Spleen (tissue), 7 donors: Measurements from ENCODE around the gene IL1RAPL2.

Experiments used
- POLR2A ChIP-seq, 3 donors: fragments of 450-650 bp; IDR thresholded peaks; one replicate each; pipeline ENCODE4 v1.5.1; 2017; ENCODE audit warnings: antibody characterized with exemption in 3 of 3, mild to moderate bottlenecking in 1 of 3
- POLR2AphosphoS5 ChIP-seq, 3 donors: sonication (generic); formaldehyde crosslinking; IDR thresholded peaks; one replicate each; pipeline ENCODE4 v1.5.1; 2017; ENCODE audit warnings: antibody characterized with exemption in 3 of 3
- TF ChIP-seq, protein P1 (sequence below), 11 experiments: fragments of 200-600 bp in 7 of 11; fragments of 450-650 bp in 4 of 11; sonication (generic) in 4 of 11; IDR thresholded peaks in 8 of 11; conservative IDR thresholded peaks in 3 of 11; 1 replicate in 7 of 11; 2 replicates in 4 of 11; pipeline versions ENCODE4 v1.4.0 to v1.8.0; 2016 to 2021; ENCODE audit warnings: antibody characterized with exemption in 11 of 11, inconsistent platforms in 4 of 11, mild to moderate bottlenecking in 1 of 11
- donor health status: DM: no; HTN: no; CAD: no; lungs with moderate emphysema.
- donor health status: DM: no; HTN: no; CAD: no.
- donor health status: DM: no; HTN: no; CAD: no.

DNA sequence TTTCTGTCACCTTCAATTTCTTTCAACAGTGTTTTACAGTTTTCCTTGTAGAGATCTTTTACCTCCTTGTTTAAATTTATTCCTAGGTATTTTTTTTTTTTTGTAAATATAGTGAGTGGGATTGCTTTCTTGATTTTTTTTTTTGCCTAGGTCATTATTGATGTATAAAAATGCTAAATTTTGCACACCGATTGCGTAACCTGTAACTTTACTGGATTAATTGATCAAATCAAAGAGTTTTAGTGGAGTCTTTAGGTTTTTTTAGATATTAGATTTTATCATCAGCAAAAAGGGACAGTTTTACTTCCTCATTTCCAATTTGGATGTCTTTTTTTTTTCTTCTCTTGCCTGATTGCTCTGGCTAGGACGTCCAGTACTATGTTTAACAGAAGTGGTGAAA, 613.6 kb downstream of the IL1RAPL2 start:
- TF ChIP-seq, protein P1, sequence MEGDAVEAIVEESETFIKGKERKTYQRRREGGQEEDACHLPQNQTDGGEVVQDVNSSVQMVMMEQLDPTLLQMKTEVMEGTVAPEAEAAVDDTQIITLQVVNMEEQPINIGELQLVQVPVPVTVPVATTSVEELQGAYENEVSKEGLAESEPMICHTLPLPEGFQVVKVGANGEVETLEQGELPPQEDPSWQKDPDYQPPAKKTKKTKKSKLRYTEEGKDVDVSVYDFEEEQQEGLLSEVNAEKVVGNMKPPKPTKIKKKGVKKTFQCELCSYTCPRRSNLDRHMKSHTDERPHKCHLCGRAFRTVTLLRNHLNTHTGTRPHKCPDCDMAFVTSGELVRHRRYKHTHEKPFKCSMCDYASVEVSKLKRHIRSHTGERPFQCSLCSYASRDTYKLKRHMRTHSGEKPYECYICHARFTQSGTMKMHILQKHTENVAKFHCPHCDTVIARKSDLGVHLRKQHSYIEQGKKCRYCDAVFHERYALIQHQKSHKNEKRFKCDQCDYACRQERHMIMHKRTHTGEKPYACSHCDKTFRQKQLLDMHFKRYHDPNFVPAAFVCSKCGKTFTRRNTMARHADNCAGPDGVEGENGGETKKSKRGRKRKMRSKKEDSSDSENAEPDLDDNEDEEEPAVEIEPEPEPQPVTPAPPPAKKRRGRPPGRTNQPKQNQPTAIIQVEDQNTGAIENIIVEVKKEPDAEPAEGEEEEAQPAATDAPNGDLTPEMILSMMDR (IDR thresholded peaks at IDR 0.05 in 8 of 11, conservative IDR thresholded peaks at IDR 0.05 in 3 of 11), result no peak
- no peak for TF ChIP-seq POLR2A (IDR thresholded peaks at IDR 0.05)
- no peak for TF ChIP-seq POLR2AphosphoS5 (IDR thresholded peaks at IDR 0.05)
